Eye (tissue), 1 donor: ENCODE results near the gene INAFM1.

Experiments
- DNase-seq: peaks from one replicate; pipeline ENCODE4 v3.0.0-alpha.2; 2015

The INAFM1 gene

DNA sequence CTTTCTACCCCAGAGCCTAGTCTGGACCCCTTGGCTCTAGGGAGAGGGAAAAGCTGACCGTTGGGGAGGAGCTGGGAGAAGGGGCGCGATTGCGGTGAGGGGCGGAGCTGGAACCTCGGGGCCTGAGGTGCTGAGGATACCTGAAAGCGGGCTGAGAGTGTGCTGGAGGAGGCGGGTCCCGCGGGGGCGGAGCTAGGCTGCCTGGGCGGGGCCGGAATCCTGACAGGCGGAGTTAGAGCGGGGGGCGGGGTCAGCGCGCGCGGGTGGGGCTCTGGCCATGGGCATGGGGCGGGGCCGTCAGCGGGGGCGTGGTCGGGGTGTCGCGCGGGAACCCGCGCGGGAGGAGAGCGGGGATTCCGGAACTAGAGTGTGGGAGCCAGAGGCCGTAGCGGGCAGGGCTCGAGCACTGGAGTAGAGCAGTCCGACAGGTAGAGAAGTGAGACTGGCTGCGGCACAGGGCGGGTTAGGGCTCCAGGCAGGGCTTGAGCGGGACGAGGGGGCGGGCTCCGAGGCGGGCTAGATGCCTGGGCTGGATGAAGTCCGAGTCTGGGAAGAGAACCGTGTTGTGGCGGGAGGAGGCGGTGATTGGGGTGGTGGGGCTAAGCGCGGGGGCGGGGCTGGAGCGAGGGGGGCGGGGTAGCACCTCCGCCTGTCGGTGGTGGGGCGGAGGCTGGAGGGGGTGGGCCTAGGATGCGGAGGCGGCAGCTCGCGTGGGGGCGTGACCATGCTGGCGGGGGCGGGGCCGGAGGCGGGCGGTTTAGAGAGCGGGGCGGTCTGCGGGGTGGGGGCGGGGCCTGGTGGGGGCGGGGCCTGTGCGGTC, at the start of gene INAFM1:
Gene INAFM1 (plus strand): TSS at position 815 of the 820 bp plus-strand sequence. CDS start 35 bp downstream, outside the sequence.
- peak; percentile 97 for DNase-seq

DNA sequence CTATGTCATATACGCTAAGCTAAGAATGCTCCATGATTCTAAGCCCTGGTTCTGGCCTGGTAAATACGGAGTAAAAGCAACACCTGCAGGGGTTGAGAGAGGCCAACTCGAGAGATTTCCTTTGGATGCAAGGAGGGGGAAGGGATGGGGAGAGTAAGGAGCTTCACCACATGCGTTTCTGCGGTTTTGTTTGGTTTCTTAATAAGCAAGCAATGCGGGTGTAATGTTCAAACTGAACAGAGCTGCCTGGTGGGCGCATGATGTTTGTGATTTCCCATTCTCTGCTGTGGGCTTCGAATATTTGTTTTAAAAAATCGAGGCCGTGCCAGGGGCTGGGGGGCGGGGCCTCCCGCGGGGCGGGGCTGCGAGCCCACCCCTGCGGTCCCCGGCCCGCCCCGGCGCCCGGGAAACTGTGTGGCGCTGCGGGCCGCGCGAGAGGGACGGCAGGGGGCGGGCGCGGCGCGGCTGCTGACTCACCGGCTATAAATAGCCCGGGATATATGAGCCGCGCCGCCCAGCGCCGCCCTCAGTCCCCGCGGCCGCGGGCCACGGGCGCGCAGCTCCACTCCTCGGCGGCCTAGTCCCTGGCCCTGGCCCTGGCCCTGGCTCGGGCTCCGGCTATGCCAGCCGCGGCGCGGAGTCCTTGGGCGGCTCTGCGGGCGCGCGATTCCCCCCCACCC, 48.8 kb upstream of the INAFM1 start:
- DNase-seq = peak; percentile 96

DNA sequence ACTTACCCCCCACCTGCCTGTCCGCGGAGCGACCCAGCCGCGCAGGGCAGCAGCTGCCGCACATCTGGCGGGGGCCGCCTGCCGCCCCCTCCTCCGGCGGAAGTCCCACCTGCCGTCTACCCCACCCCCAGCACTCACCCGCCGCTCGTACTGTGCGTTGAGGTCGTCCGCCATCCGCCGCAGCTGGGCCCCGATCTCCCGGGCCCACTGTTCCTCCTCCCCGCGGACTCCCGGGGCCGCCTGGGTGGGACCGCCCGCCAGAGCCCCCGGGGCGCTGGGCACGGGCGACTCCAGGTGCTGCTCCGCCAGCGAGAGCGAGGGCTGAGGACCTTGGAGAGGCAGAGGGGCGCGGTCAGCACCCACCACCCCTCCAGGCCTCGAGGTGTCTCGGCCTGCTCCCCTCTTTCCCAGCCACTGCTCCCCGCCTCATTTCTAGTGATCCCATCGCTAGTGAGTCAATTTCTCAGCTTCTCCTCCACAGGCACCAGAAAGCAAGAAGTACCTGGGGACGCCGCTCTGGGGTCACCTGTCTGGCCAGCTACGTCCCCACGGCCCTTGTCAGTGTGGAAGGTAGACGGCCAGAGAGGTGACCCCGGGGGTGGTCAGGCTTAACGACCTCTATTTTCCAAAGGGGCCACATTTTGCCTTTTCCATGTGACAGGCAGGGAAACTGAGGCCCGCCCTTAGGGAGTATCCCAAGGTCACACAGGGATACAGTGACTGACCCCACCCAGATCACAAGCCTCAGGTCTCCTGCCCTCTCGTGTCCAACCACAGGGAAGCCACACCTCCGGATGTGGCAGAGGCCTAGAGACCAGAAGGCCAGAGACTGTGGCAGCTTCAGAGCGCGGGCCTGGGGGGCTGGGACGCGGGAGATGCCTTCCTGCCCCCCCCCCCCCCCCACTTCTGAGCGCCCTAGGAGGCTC, 48.0 kb upstream of the INAFM1 start:
- peak; percentile 61 for DNase-seq

DNA sequence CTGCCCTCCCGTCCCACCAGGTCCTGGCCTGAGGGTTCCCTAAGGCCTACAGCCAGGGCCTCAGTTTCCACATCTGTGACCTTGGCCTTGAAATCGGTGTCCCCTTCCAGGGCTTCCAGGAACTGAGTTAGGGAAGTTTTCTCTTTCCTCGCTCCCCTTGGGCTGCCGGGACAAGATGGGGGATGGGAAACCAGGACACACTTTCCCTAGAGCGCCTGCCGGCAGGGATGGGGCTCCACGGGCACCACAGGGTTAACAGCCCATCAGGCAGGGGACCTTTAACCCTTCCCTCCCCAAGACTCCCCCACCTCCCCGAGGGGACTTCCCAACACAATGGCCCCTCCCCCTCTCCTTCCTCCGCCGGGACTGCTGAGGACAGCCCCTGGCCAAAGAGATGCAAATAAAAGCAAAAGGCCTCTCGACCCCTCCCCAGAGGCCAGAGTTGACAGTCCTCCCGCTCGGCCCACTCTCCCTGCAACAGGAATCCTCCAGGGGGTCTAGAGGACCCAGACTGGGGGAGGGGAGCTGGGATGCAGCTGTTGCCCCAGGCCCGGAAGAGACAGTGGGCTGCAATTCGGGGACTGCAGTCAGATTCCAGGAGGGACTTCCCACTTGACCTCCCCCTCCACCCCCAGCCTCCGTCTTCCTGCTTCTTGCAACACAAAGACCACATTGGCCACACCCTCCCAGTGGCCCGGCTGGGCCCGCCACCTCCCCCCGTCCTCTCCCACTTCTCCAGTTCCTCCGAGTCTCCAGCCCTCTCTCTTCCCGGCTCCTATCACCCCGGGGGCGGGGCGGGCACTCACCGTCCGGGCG, 47.1 kb upstream of the INAFM1 start:
- DNase-seq = peak; percentile 83

DNA sequence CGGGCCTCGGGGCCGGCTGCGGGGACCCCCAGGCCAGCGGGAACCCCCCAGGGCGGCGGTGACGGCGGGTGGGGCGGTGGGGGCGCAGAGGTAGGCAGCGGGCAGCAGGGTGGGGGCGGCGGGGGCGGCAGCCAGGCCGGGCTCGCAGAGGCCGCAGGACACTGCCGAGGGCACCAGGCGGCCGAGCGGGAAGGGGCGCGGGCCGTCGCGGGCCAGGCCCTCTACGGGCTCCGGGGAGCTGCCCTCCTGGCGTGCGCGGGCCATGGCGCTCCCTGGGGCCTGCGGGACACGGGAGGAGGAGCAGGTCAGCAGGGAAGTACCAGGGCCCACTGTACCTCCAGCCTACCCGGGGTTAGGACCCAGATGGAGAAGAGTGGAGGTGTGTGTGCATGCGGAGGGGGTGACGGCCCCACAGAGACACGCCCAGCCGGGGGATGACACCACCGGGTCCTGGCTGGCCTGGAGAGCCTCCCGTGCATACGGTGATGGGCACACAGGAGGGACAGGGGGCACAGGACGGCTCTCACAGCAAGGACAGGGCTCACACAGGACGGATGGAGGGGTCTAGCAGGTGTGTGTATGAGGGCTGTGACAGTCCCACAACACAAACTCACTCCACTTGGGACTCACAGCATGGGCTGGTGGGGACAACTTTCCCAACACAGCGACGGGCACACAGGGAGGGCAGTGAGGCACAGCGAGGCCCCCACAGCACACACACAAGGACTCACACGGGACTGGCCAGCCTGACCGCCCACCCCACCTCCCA, 46.3 kb upstream of the INAFM1 start:
- peak; percentile 51 for DNase-seq

DNA sequence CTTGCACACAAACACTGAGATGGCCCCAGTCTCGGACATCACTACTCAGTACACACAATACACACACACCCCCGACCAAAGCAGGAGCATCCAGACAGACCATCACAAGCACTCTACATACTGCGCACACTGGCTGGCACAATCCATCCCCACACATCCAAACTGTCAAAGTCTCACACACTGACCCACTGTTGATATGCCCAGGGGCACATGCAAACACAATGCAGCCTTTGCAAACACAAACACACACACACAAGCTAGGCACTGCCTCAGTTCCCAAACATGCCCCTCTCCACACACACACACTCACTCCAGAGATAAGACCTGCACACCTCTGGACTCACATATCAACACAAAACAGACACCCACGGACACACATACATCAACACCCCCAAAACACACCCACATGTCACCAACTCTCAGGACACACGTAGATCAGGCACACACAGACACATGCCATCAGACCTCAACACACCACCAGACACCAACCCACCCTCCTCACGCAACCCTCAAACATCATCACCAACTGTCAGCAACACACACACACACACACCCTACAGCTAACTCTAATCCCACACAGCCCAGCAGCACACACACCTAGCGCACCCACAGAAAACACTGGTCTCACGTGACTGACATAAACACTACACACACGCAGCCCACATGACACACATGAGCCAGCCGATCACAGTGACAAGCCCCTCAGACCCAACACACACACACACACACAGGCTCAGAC, 45.6 kb upstream of the INAFM1 start:
- DNase-seq = peak; percentile 58

DNA sequence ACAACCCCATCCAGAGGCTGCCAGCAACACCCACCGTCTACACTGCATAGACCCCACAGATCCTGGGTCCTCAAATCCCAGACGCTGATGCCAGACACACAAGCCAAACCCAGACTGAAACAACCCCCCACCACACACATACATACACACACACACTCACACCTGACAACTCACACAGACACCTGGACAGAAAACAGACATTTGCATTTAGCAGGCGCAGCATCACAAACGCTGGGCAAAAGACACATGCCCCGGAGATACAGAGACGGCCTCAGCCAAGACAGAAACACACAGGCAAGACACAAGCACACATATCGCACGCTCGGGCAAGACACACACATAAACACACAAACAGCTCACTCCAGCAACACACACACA, 45.0 kb upstream of the INAFM1 start:
- DNase-seq = peak; percentile 49

DNA sequence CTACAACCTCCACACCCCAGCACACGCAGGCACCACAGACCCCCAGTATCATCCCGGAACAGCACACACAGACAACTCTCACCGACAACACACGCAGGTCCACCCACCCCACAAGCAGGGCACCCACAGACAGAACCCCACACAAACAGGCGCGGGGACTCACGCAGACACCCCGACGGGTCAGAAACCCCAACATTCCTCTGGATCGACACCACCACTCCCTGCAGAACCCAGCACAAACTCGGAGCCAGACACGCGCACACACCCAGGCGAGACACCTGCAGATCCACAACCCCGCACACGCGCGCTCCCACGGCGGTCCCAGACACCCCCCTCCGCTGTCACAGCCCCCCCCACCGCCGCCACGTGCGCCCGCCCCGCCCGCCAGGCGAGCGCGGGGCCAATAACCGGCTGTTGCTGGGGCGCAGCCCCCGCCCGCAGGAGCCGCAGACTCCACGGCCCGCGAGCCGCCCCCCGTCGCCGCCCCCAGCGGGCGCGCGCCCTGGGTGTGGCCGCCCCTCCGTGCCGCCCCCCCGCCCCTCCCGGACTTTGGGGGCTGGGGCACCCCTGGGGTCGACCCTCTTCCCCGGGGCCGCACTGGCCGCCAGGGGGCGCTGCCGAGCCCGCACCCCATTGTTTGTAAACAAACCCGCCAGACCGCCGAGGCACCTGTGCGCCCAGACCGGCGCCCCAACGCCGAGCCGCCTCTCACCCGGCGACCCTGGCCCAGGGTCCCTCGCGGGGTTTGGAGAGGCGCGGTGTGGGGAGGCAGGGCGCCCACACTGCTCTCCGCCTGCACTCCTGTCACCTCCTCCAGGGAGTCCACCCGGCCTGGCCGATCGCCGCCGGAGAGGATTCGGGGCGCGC, 44.4 kb upstream of the INAFM1 start:
- peak; percentile 64 for DNase-seq

DNA sequence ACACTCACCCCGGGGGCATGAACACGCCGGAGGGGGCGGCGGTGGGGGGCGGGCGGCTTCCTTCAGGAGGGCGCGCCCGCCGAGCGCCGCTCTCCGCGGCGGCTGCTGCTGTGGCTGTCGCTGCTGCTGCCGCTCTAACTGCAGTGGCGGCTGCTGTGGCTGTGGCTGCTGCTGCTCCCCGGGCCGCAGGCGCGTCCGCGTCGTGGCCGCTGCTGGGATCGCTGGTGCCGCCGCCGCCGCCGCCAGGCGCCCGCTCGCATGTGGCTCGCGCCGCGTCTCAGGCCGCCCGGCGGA, 43.8 kb upstream of the INAFM1 start, which contains the start of gene BBC3:
Gene BBC3 (minus strand): TSS at position 279 of the 294 bp plus-strand sequence. CDS start 2,768 bp downstream, outside the sequence.
- DNase-seq = no peak

DNA sequence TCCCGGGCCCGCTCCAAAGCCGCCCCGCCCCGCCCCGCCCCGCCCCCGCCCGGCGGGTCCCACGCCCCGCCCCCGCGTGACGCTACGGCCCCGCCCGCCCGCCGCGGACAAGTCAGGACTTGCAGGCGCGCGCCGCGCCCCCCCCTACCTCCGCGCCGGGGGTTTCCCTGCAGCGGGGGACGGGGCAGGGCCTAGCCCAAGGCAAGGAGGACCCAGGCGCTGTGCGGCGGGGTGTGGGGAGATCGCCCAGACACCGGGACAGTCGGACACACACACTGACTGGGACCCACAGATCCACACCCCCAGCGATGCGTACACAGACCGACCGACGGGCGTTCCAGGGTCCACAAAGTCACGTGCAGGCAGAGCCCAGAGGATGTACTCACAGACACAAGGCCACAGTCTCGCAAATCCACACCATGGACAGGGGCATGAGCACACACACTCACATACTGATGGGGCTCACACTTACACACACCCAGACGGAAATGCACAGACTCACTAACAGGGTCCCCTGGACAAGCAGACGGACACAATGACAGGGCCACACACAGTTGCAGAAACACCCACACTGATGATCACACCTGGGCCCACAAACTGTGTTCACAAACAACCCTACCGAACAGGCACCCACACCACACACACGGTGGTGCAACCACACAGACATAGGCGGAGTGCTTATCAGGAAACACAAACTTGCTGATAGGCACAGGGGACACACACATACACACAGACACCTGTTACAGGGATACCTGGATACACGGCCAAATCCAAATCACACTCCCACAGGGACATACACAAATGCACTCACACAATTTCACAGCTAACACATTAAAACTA, 43.2 kb upstream of the INAFM1 start:
- peak; percentile 84 for DNase-seq

DNA sequence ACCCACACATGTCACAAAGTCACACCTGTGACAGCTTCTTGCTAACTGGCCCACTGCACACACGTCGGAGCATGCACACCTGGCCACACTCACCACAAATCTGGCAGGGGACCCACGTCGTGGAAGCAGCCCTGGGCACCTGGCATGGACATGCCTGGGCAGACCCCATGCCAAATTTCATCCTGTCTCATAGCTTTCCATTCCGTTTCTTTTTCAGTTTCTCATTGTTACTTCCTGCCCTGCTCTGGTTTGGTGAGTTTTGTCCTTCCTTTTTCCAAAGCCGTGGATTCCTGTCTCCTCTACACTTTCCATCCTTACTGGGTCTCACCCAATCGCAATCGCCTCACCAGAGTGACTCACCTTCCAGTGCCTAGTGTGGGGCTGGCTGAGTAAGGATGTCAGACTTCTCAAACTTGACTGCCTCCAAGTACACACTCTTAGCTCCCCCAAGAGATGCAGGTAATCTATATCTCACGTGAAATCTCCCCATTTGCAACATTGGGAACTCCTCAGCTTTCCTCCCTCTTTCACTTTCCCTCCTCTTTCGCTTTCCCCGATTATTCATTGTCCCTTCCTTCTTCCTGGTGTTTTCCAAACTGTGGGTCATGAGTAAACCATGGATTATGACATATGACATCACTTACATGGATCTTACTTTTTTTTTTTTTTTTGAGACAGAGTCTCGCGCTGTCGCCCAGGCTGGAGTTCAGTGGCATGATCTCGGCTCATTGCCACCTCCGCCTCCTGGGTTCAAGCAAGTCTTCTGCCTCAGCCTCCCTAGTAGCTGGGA, 42.1 kb upstream of the INAFM1 start:
- peak; percentile 19 for DNase-seq

DNA sequence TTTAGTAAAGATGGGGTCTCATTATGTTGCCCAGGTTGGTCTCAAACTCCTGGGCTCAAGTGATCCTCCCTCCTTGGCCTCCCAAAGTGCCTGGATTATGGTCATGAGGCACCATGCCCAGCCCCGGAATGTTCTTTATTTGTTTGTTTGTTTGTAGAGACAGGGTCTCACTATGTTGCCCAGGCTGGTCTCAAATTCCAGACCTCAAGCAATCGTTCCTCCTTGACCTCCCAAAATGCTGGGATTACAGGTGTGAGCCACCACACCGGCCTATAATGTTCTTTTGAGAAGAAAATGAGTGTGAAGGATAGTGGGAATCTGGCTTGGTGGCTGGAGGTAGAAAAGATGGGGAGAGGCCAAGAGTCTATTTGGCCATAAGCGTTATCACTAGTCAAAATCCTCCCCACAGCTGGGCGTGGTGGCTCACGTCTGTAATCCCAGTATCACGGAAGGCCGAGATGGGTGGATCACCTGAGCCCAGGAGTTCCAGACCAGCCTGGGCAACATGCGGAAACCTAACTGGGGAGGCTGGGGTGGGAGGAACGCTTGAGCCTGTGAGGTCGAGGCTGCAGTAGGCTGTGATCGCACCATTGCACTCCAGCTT, 38.5 kb upstream of the INAFM1 start:
- no peak for DNase-seq

DNA sequence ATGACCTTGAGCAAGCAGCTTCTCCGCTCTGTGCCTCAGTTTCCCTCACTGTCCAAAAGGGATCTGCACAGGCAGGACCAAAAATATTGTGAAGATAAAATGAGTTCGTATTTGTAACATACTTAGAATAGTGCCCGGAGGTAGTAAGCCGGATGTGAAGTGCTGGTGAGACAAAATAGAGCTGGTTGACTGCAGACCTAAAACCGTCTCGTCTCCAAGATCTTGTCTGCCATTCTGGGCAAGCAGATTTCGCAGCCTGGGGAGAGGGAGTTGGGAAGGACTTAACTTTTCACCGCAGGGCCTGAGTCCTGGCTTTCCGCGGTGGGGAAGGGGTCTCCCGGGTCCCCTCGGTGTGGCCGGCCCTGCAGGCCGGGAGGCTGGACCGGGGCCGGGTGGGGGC, 35.5 kb upstream of the INAFM1 start:
- peak; percentile 42 for DNase-seq

DNA sequence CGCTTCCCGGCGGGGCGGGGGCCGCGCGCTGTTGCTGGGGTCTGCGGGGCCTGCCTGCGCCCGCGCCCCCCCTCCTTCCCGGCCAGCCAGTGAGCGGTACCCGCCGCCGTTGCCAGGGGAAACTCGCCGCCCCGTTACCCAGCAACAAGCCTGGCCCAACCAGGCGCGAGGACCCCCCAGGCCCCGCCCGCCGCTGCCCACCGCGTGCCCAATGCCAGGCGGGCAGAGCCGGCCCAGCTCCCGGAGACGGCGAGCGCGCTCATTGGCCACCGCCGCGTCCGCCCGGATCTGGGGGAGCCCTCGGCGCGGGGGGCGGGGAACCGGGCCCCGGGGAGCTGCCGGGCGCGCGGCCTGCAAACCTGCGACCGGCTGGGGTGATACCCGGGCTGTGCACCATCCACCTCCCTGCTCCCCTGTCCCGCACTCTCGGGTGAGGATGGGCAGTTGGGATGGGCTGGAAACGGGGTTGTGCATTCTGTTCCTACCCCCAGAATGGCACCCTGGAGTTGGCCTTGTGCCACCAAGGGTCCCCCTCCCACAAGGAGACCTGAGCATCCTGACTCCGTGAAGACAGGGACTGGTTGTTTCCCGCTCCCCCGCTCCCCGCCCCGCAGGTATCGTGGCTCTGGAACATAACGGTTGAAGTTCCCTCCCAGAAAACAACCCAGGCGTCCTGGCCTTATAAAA, 34.9 kb upstream of the INAFM1 start:
- peak; percentile 84 for DNase-seq

DNA sequence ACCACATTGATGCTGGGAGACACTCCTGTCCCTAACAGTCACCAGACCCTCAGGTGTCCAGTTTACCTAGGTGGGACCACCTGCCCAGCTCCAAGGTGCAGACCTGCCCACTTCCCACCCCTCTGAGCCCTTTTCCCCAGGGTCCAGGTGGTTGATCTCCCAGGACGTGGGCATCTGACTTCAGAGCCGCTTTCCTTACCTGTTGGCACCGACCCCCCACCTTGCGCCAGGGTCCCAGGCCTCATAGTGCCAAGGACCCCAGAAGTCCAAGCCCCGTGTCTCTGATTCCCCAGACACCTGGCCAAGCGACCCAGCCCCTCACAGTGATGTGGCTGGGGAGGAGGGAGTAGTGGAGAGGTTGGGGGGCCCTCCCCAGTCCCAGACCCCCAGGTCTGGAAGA, 34.1 kb upstream of the INAFM1 start:
- DNase-seq = no peak

DNA sequence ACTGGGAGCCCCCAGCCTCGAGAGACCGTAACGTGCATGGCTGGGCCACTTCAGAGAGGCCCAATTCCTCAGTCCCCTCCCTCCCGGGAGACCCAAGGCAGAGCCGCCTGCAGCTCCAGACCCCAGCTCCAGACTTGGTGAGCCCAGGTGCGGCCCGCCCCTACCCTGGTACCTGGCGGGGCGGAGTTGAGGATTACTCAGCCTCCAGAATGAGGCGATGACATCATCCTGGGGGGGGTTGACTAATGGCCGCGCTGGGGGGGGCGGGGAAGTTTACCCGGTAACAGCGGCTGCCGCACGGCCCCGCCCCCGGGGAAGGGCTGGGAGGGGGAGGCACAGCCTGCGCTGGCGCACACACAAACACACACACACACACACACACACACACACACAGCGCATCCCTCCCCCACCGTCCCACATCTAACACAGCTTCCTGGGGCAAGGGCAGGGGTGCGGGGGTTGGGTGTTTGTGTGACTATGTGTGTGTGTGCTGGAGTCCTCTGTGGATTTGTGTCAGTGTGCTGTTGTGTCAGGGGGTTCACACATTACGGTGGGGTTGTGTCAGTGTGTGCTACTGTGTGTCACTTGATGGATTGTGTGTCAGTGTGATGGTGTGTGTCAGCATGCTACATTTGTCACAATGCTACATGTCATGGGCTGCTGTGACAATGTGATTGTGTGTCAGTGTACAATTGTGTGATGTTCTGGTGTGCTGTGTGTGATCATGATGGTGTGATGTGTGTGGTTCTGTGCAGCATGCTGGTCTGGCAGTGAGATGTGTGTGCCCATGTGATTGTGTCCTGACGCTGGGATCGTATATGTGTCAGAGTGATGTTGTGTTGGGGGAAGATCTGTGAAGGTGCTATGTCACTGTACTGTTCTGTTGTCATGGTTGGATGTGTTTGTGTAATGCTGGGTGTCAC, 33.4 kb upstream of the INAFM1 start:
- peak; percentile 70 for DNase-seq
